ENCODE measurements around the gene PCYOX1L.

The PCYOX1L gene

GRCh38 chr5:149405550-149406202 is 47.8 kb downstream of the PCYOX1L start:
- in situ Hi-C loops (cut with MboI; ENCODE audit: low sequenced_read_pairs) = no loop called here

GRCh38 chr5:149406203-149406978 is 48.5 kb downstream of the PCYOX1L start:
- in situ Hi-C loops (cut with MboI; ENCODE audit: low sequenced_read_pairs) = no loop called here

- in situ Hi-C loops (cut with MboI; ENCODE audit: low sequenced_read_pairs) = no loop called here
These were observed 49.1 kb downstream of the PCYOX1L start for GRCh38 chr5:149406979-149407306.

- in situ Hi-C loops (cut with MboI; ENCODE audit: low sequenced_read_pairs) = no loop called here
These were observed 49.7 kb downstream of the PCYOX1L start for GRCh38 chr5:149407323-149408251.

GRCh38 chr5:149408252-149409099 is 50.6 kb downstream of the PCYOX1L start:
- in situ Hi-C loops (cut with MboI; ENCODE audit: low sequenced_read_pairs) = no loop called here

- in situ Hi-C loops (cut with MboI; ENCODE audit: low sequenced_read_pairs) = no loop called here
These were observed 51.6 kb downstream of the PCYOX1L start for GRCh38 chr5:149409268-149409948.

- in situ Hi-C loops (cut with MboI; ENCODE audit: low sequenced_read_pairs) = no loop called here
These were observed 52.2 kb downstream of the PCYOX1L start for GRCh38 chr5:149410071-149410470.

GRCh38 chr5:149410721-149411432 is 53.0 kb downstream of the PCYOX1L start:
- in situ Hi-C loops (cut with MboI; ENCODE audit: low sequenced_read_pairs) = no loop called here

GRCh38 chr5:149411738-149412519 is 54.1 kb downstream of the PCYOX1L start:
- in situ Hi-C loops (cut with MboI; ENCODE audit: low sequenced_read_pairs) = no loop called here

- in situ Hi-C loops (cut with MboI; ENCODE audit: low sequenced_read_pairs) = no loop called here
These were observed 55.1 kb downstream of the PCYOX1L start for GRCh38 chr5:149412783-149413476.

- in situ Hi-C loops (cut with MboI; ENCODE audit: low sequenced_read_pairs) = no loop called here
These were observed 55.8 kb downstream of the PCYOX1L start for GRCh38 chr5:149413477-149414210.

GRCh38 chr5:149414405-149415065 is 56.7 kb downstream of the PCYOX1L start:
- in situ Hi-C loops (cut with MboI; ENCODE audit: low sequenced_read_pairs) = no loop called here

- in situ Hi-C loops (cut with MboI; ENCODE audit: low sequenced_read_pairs) = no loop called here
These were observed 57.5 kb downstream of the PCYOX1L start for GRCh38 chr5:149415066-149415967.

- in situ Hi-C loops (cut with MboI; ENCODE audit: low sequenced_read_pairs) = no loop called here
These were observed 59.3 kb downstream of the PCYOX1L start for GRCh38 chr5:149416987-149417710.

- in situ Hi-C loops (cut with MboI; ENCODE audit: low sequenced_read_pairs) = no loop called here
These were observed 60.0 kb downstream of the PCYOX1L start for GRCh38 chr5:149417711-149418368.

Measured in HL-60/S4 treated with retinoic acid at 250 ng/mL for 4 days and 3 days (cell line).